ENCODE measurements around the gene CDKL1. TPM values are rescaled to one million over a fixed set of nuclear protein-coding genes. Genes with fewer than 3 reads are reported as not detected.

CDKL1 gene
- total and polyA plus RNA-seq, 2 donors (not counting 1 experiment from before 2014, with no cell fraction given): 5.3 to 7.9 TPM

- ChIA-PET POLR2A (no interaction called here), CTCF (no interaction called here)
These were observed 94.8 kb downstream of the CDKL1 start for GRCh38 chr14:50301914-50302313.

GRCh38 chr14:50299585-50299984 lies 97.1 kb downstream of the CDKL1 start:
- ChIA-PET POLR2A (no interaction called here), CTCF (no interaction called here)
- no peaks in the 10 kb centered on the region for H3K27me3 ChIP-seq (replicated peaks in 1 of 4; ENCODE audit: control extremely low read depth in 1 of 4, control insufficient read depth in 3 of 4, insufficient read depth in 4 of 4, low read length in 3 of 4)
- no peaks in the 10 kb centered on the region for H4K20me1 ChIP-seq (ENCODE audit: control insufficient read depth, insufficient read depth, low read length, poor library complexity, severe bottlenecking)
- no peak overlapping the region for H3K4me3 ChIP-seq (ENCODE audit: control extremely low read depth in 1 of 5, extremely low read depth in 1 of 5, insufficient read depth in 1 of 5, low read depth in 2 of 5, low read length in 4 of 5)
- H3K79me2 ChIP-seq (ENCODE audit: control insufficient read depth, insufficient read depth, low read length): peaks cover 4% of the 10 kb centered on the region
- no peak overlapping the region for H3K27ac Mint-ChIP-seq
- no peak overlapping the region for H3K4me3 Mint-ChIP-seq
- H3K27me3 Mint-ChIP-seq: no peaks in the 10 kb centered on the region
- no peak overlapping the region for H3K4me2 ChIP-seq (replicated peaks; ENCODE audit: low read depth, low read length, poor library complexity, severe bottlenecking)
- H3K9ac ChIP-seq (ENCODE audit: low read length): no peak overlapping the region
- no peaks in the 10 kb centered on the region for H3K36me3 ChIP-seq (replicated peaks in 1 of 2; ENCODE audit: control extremely low read depth in 1 of 2, control insufficient read depth in 1 of 2, extremely low read depth in 1 of 2, insufficient read depth in 2 of 2, low read length in 1 of 2)
- ATAC-seq (ENCODE audit: low read depth): no peak
- 80% methylated on average over 1 of the region's 2 CpGs for WGBS (ENCODE audit: insufficient coverage)
- no peaks in the 10 kb centered on the region for H3K9me3 ChIP-seq (ENCODE audit: control extremely low read depth in 1 of 3, control insufficient read depth in 2 of 3, insufficient read depth in 1 of 3, low read length in 2 of 3)
- no peak for TF ChIP-seq EZH2 (IDR thresholded peaks at IDR 0.05; ENCODE audit: borderline replicate concordance, insufficient read depth, low read depth, low read length, poor library complexity, severe bottlenecking)
- no peak for TF ChIP-seq CTCF (IDR thresholded peaks at IDR 0.05)
- H3K9me3 Mint-ChIP-seq (ENCODE audit: insufficient read depth): no peaks in the 10 kb centered on the region
- no peaks in the 10 kb centered on the region for H3K4me1 Mint-ChIP-seq
- no peak for DNase-seq
- intact Hi-C loops (cut with micrococcal nuclease): no loop called here
- H3K27ac ChIP-seq (ENCODE audit: low read length in 2 of 2): no peak overlapping the region
- H3K4me1 ChIP-seq (ENCODE audit: control insufficient read depth in 2 of 2, insufficient read depth in 2 of 2, low read length in 2 of 2): no peaks in the 10 kb centered on the region
- H2AFZ ChIP-seq (ENCODE audit: insufficient read depth, low read depth, low read length, poor library complexity, severe bottlenecking): no peak overlapping the region

More at GRCh38 chr14:50301914-50302313, 94.8 kb downstream of the CDKL1 start:
- Histone ChIP-seq H3K4me2 (replicated peaks; ENCODE audit: low read depth, low read length, poor library complexity, severe bottlenecking) (no peak overlapping the region), H3K36me3 (replicated peaks in 1 of 2; ENCODE audit: control extremely low read depth in 1 of 2, control insufficient read depth in 1 of 2, extremely low read depth in 1 of 2, insufficient read depth in 2 of 2, low read length in 1 of 2) (no peaks in the 10 kb centered on the region), H3K4me3 (ENCODE audit: control extremely low read depth in 1 of 5, extremely low read depth in 1 of 5, insufficient read depth in 1 of 5, low read depth in 2 of 5, low read length in 4 of 5) (no peak overlapping the region), H3K4me1 (ENCODE audit: control insufficient read depth in 2 of 2, insufficient read depth in 2 of 2, low read length in 2 of 2) (no peaks in the 10 kb centered on the region), H2AFZ (ENCODE audit: insufficient read depth, low read depth, low read length, poor library complexity, severe bottlenecking) (no peak overlapping the region), H3K9ac (ENCODE audit: low read length) (no peak overlapping the region), H3K79me2 (ENCODE audit: control insufficient read depth, insufficient read depth, low read length) (peaks cover 9% of the 10 kb centered on the region), H3K27me3 (replicated peaks in 1 of 4; ENCODE audit: control extremely low read depth in 1 of 4, control insufficient read depth in 3 of 4, insufficient read depth in 4 of 4, low read length in 3 of 4) (no peaks in the 10 kb centered on the region), H3K9me3 (ENCODE audit: control extremely low read depth in 1 of 3, control insufficient read depth in 2 of 3, insufficient read depth in 1 of 3, low read length in 2 of 3) (no peaks in the 10 kb centered on the region), H3K27ac (ENCODE audit: low read length in 2 of 2) (no peak overlapping the region), H4K20me1 (ENCODE audit: control insufficient read depth, insufficient read depth, low read length, poor library complexity, severe bottlenecking) (no peaks in the 10 kb centered on the region)
- Mint-ChIP-seq H3K4me3 (no peak overlapping the region), H3K9me3 (ENCODE audit: insufficient read depth) (no peaks in the 10 kb centered on the region), H3K27me3 (no peaks in the 10 kb centered on the region), H3K27ac (no peak overlapping the region), H3K4me1 (no peaks in the 10 kb centered on the region)
- DNase-seq: no peak
- TF ChIP-seq CTCF (IDR thresholded peaks at IDR 0.05) (no peak), EZH2 (IDR thresholded peaks at IDR 0.05; ENCODE audit: borderline replicate concordance, insufficient read depth, low read depth, low read length, poor library complexity, severe bottlenecking) (no peak)
- intact Hi-C loops (cut with micrococcal nuclease): no loop called here
- ATAC-seq (ENCODE audit: low read depth): no peak
